GM18867 (cell line): ENCODE measurements around the gene ZNF609.

Source experiments
- ATAC-seq: cut with Tn5 transposase; IDR thresholded peaks from one replicate; pipeline ENCODE4 v1.9.1; 2021; ENCODE audit warnings: mild to moderate bottlenecking, moderate library complexity; ENCODE audit not compliant: unreplicated experiment

Gene ZNF609

DNA sequence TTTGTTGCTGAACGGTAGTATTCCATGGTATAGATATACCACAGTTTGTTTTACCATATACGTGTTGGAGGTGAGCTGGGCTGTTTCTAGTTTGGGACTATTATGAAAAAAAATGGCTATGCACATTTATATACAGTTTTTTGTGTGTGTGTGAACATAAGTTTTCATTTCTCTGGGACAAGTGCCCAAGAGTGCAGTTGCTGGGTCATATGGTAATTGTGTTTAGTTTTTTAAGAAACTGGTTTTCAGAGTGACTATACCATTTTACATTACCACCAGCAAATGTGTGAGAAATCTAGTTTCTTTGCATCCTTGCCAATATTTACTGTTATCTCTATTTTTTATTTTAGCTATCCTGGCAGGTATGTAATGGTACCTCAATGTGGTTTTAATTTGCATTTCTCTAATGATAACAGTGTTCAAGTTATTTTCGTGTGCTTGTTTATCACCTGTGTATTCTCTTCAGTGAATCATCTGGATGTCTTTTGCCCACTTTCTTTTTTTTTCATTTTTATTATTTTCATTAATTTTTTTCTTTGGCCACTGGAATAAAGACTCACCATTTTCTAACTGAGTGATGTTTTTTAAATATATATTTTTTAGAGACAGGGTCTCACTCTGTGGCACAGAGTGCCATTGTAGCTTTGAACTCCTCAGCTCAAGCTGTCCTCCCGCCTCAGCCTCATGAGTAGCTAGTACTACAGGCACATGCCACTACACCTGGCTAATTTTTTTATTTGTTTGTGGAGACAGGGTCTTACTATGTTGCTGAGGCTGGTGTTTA lies 75.3 kb downstream of the ZNF609 start:
- ATAC-seq = no peak

DNA sequence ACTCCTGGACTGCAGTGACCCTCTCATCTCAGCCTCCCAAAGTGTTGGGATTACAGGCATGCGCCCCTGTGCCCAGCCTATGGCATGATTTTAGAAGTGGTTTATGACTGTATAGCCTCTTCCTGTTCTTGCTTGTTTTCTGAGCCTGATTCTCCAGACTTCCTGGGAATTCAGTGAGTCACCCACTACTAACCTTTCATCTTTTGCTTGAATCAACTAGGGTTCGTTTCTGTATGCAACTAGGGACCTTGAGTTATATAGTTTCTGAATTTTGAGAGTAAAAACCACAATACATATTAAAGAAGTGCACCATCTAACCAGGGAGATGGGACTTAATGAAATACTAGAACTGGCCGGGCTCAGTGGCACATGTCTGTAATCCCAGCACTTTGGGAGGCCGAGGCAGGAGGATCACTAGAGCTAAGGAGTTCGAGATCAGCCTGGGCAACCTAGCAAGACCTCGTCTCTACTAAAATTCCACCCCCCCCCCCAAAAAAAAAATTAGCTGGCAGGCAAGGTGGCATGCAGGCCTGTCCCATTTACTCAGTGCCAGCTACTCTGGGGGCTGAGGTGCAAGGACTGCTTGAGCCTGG lies 76.0 kb downstream of the ZNF609 start:
- ATAC-seq = no peak

DNA sequence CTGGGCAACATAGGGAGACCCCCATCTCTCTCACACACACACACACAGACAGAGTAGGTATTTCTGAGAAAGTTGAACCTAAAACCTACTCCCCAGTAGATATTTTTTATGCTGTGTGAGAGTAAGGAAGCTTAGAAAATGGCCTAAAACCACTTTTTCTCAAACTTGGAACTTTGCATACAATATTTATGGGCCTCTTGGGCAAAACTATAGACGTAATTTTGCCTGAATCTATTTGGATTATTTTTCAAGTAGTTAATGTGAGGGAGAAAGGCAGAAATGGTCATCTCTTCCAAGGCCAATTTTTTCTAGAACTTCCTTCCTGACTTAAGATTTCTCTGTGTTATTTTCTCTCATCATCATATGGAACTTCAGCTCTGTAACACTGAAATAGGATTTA lies 81.7 kb downstream of the ZNF609 start:
- ATAC-seq = no peak

DNA sequence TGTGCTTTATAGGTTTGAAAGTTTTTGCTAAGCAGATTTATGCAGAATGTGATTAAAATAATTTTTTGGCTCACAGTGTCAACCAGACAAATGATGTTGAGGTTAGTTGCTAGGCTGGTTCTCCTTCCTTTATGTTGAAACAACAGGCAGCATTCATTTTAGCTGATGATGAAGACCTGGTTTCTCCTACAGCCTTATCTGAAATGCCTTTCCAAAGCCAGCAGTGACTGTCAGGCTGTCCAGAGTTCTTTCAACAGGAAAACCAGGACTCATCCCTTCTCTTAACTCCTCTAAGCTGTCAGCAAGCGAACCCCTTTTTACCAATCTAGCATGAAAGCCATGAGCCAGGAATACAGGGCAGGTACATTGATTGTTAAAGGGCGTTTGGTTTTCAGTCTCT lies 84.1 kb downstream of the ZNF609 start:
- no peak for ATAC-seq

DNA sequence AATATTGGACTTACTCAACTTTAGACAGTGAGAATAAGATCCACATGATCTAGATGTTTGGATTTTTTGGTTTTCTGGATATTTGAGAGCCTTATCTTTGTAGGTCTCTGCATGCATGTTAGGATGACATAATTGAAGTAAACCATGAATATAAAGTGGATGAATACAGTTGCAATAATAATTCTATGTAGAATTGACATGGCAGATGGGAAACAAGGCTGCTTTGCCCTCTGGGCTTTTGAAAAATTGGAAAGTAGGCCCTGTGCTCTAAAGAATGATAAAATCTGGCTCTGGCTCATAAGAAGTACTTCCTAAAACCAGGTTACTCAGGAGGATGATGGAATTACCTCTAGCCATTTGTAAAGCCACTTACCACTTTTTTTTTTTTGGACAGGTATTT lies 86.9 kb downstream of the ZNF609 start:
- ATAC-seq = no peak

DNA sequence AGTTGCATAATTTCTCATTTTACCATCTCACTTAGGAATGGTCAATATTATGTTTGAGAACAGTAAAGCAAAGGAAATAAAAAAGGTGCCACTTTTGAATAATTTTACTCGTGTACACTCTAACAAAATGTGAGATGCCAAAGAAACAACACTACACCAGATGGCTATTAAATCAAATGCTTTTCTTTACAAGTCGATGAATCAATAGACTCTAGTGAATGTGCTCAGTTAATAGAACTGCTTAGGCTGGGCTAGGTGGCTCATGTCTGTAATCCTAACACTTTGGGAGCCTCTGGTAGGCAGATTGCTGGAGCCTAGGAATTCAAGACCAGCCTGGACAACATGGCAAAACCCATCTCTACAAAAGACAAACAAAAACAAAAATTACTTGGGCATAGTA lies 87.9 kb downstream of the ZNF609 start:
- ATAC-seq = no peak

DNA sequence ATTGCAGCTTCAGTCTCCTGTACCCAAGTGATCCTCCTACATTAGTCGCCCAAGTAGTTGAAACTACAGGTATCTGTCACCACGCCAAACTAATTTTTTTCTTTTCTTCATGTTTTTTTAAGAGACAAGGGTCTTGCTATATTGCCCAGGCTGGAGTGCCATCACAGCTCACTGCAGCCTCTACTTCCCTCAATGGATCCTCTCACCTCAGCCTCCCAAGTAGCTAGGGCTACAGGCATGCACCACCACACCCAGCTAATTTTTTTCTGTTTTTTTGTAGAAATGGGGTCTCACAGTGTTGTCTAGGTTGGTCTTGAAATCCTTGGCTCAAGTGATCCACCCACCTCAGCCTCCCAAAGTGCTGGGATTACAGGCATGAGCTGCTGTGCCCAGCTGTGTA lies 89.5 kb downstream of the ZNF609 start:
- ATAC-seq = no peak

DNA sequence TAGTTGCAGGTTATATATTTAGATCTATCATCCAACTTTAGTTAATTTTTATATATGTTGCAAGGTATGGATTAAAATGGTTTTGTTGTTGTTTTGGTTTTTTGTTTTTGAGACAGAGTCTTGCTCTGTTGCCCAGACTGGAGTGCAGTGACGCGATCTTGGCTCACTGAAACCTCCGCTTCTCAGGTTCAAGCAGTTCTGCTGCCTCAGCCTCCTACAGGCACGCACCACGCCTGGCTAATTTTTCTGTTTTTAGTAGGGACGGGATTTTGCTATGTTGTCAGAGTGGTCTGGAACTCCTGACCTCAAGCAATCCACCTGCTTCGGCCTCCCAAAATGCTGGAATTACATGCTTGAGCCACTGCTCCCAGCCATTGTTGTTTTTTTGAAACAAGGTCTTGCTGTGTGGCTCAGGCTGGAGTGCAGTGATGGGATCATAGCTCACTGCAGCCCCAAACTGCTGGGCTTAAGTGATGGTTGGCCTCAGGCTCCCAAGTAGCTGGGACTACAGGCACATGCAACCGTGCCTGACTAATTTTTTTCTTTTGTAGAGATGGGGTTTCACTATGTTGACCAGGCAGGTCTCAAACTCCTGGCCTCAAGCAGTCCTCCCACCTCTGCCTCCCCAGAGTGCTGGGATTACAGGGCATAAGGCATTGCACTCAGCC lies 92.0 kb downstream of the ZNF609 start:
- no peak for ATAC-seq

DNA sequence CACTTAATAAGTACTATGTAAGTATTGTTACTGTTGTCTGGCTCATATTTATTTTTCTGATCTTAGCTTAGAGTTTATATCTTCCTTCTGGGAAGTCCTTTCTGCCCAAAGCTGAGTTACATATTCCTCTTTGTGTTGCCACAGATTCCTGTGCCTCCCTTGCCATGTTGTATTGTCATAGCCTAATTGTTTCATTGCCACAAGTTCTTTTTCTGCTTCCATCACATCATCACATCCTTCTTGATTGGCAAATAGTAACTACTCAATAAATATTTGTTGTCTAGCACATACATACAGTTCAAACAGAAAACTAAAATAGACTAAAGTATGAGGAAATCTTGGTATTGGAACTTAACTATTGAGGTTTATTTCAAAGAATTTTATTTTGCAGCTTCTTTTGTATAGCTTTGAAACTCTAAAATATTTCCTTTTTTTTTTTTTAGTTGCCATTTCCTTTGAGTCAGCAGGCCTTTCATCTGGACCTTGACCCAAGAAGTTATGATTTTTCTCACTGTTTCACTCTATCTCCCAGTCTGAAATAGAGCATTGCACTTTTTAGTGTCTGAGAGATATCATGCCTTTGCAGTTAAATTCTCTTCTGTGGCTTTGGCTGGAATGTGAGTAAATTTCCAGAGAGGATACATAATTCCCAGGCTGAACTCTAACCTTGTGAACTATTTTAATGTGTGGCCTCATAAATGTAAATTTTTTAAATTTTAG lies 98.2 kb downstream of the ZNF609 start:
- no peak for ATAC-seq

DNA sequence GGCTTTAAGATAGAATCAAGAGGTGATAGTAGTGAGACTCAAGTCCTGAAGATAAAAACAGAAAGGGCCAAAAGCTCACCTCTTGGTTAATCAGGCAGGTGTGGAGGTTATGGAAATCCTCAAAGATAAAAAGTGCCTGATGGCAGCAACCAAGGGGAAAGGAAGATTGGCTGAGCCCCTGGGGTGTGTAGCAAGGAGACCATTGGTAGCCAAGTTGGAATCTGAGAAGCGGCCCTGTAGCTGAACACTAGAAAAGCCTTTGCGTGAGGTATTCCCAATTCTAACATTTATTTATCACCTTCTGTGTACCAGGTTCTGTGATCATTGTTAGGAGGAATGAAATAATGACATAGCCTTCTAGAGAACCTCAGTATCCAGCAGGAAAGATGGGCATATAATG lies 98.9 kb downstream of the ZNF609 start:
- ATAC-seq = no peak

DNA sequence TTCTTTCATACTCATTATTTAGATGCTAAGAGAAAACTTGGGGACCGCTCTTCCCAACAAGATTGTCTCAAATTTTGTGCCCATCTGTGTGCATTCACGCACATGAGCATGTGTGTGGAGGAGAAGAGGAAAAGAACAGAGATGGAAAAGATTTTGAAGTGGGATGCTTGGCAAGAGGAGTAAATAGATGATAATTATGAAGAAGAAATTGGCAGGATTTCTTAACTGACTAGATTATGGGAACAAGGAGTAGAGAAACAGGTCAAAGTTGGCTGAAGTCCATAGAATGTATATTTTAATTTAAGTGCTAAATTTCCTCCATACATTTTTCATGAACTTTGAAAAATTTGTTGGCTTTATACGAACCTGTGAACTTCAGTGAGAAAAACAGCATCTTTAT lies 100.1 kb downstream of the ZNF609 start:
- no peak for ATAC-seq

DNA sequence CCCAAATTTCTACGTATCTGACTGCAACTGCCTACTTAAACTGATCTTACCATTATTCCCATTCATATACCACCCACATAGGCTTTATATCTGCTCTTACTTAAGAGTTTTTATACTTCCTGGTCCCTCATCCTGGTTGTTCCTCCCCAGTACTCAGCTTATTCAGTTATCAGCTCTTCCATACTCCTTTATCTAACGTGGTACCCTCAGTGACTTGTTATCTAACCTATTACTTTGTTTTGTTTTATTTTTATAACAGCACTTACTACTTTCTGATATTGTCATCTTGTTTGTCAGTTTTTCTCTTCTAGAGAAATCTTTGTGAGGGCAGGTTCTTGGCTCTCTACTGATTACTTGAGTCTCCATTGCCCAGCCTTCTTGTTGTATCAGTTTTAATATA lies 100.6 kb downstream of the ZNF609 start:
- ATAC-seq = no peak

DNA sequence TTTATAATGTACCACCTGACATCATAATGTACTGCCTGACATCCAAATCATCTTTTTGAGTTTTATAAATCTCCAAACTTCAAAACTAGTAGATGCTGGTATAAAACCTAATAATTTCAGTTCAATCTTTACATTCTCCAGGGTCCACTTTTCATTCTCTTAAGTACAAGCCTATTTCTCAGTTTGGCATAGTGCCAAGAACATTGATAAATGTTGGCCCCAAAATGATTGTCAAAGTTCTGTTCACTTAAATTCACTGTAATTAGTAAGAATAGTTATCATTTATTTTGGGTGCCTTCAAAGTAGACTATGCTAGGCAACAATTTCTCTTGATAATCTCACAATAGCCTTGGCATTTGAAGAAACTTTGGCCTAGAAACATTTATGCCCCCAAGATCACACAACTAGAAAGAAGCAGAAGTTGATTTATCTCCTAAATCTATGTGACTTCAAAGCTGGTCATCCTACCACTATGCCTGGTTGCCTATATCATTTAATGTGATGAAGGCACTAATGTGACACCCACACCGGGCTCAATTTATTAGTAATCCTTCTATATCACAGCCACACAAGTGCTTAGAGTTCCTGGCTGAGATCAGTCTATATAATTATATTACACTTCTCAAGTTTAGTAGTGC lies 101.7 kb downstream of the ZNF609 start:
- ATAC-seq = no peak

DNA sequence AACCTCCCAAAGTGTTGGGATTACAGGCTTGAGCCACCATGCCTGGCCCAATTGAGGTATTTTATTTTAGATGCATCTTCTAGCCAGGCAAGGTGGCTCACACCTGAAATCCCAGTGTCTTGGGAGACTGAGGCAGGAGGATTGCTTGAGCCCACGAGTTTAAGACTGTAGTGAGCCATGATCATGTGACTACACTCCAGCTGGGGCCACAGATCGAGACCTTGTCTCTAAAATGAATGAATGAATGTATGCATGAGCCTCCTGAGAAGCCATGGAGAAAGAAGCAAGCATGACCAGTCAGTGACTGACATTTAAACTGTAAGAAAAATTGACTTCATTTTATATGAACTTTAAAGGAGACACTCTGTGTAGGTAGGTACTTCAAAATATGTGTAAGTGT lies 105.7 kb downstream of the ZNF609 start:
- no peak for ATAC-seq

DNA sequence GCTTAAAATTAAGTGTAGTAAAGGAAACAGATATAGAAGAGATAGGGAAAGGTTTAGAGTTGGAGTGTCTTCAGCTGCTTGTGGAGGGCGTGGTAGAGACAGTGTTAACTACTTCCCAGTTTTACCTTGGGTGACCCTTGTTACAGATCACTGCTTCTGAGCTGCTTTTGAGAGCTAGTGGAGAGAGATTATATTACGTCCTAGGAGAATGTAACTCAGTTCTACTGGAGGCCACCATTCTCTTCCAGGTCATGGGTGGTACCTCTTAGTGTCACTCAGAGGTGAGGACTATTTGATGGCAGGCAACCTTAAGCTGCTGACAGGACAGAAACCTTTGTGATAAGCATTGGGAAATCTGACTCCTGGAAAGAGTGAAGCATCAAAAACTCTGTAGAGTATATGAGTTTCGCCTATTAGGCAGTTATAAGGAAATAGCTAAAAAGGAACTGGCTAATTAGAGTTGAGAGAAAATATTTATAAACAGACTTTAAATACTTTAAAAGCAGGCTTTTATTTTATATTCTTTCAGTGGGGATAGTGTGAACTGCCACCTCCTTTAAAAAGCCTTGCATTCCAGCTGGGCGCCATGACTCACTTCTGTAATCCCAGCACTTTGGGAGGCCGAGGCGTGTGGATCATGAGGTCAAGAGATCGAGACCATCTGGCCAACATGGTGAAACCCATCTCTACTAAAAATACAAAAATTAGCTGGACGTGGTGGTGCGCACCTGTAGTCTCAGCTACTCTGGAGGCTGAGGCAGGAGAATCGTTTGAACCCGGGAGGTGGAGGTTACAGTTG lies 106.5 kb downstream of the ZNF609 start:
- no peak for ATAC-seq

DNA sequence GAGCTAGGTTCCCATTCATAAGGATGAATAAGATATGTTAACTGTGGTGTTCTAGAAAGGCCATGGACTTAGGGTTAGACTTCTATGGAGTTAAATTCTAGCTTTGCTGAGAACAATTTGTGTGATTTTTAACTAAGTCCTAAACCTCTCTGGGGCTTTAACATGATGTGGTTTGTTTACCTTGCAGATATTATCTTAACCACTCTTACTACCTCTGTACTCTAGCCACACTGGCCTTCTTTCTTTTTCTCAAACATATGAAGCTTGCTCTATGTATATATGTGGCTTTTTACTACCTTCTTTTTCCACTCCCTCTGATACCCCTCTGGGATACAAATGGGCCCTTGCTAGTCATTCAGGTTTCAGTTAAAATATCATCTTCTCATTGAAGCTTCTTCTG lies 108.4 kb downstream of the ZNF609 start:
- no peak for ATAC-seq

DNA sequence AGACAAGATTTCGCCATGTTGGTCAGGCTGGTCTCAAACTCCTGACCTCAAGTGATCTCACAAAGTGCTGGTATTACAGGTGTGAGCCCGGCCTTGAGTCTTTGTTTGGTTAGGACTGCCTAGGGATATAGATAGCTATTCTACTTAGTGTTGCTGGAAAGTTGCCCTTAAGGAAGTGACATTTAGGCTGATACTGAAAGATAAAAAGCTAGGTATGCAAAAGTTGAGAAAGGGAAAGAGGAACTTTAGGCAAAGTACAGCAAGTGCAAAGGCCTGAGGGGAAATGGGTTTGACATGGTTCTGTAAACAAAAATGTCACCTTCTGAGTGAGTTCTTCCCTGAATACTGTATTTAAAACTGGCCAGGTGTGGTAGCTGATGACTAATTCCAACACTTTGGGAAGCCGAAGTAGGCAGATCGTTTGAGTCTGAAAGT lies 111.5 kb downstream of the ZNF609 start:
- ATAC-seq = peak; percentile 73

DNA sequence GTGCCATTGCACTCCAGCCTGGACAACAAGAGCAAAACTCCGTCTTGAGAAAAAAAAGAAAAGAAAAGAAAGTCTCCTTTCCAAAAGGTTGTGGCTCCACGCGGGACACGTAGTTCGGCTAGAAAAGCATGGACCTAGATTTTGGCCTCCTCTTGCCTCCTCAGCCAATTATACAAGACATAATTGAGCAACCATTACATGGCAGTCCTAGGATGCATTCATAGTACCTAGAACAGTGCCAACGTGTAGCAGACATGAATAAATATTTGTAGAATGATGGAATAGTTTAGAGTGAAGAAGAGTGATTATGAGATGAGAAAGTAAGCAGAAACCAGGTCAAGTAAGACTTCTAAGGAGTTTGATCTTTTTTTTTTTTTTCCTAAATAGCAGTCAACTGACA lies 112.5 kb downstream of the ZNF609 start:
- ATAC-seq = no peak

DNA sequence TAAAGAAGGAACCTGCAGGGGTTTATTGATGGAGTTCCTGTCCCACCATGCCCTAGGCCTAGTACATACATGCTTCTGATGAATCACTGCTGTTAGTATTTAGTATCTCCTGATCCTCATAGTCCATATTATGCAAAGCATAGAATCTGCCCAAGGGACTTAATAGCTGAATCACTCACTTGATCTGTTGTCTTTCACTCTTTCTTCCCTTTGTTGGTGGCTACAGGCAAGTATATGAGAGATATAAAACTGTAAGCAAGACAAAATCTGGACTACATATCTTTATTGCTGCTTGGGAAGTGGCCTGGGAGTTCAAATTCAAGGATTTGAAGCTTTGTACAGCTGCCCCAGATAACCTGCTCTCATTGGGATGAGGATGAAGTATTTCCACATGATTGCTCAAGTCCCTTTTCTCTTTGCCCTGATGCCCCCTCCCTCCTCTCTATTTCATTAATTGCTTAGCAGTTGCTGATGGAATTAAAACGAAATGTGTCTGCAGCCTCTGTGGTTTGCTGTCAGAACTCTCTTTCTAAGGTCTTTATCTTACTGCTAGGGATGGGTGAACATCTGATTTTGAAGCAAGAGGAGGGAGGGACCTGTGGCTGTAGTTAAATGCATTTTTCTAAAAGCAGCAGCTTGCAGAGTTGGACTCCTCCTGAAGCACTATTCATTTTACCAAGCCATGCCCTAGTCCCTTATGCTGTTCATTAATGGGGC lies 114.1 kb downstream of the ZNF609 start:
- no peak for ATAC-seq
